HCT116 (cell line): ENCODE measurements around the gene LSM14A. TPM values are rescaled to one million over a fixed set of nuclear protein-coding genes. Genes with fewer than 3 reads are reported as not detected.

Experiments used
- ATAC-seq: fragments of 200-7000 bp; cut with Tn5 transposase; 2 replicates; pipeline ENCODE4 v1.9.1; 2020; ENCODE audit warnings: mild to moderate bottlenecking, moderate library complexity
- BruUV-seq: library from RNA; stranded (reverse); fragments of 400-500 nt; replicated peaks from 2 replicates; lab custom pipeline; 2021; lab: Mats Ljungman, UMichigan
- CTCF ChIA-PET: fragments of 300-600 bp; sonication (Branson Sonifier 250); formaldehyde crosslinking; loops from one replicate; lab custom pipeline; 2021; ENCODE audit warnings: antibody characterized with exemption; lab: Charles Lee
- POLR2A ChIA-PET: fragments of 300-600, 350-600 bp; sonication (Branson Sonifier 250); formaldehyde crosslinking; loops from one replicate; lab custom pipeline; 2021; ENCODE audit warnings: antibody characterized with exemption; lab: Charles Lee
- RAD21 ChIA-PET, 2 experiments: fragments of 300-600 bp; sonication (Branson Sonifier 250); formaldehyde crosslinking; loops; one replicate each; lab custom pipeline; 2023; ENCODE audit warnings: low total read pairs in 2 of 2; ENCODE audit not compliant: uncharacterized antibody in 2 of 2, unreplicated experiment in 2 of 2, low non-redundant PET in 1 of 2; lab: Charles Lee
- DNase-seq: peaks from one replicate; pipeline ENCODE4 v3.0.0-alpha.2; 2010; ENCODE audit warnings: low read depth, low spot score
- H2AFZ ChIP-seq: fragments of 200-600 bp; shearing (Covaris generic), sonication (generic); 2 replicates; pipeline ENCODE4 v1.6.1; 2017; ENCODE audit warnings: low read depth, mixed run types, mixed read lengths, antibody characterized with exemption, low read length; ENCODE audit not compliant: poor library complexity, severe bottlenecking
- H3K27ac ChIP-seq: 2 replicates; pipeline ENCODE4 v1.5.1; 2012; ENCODE audit warnings: low read depth, low read length
- H3K27me3 ChIP-seq: fragments of 200-600 bp; sonication (generic); 2 replicates; pipeline ENCODE4 v1.6.1; 2016; ENCODE audit warnings: mixed run types, low read length, mixed read lengths; ENCODE audit not compliant: insufficient read depth
- H3K36me3 ChIP-seq, 2 experiments: fragments of 200-500 bp in 1 of 2; fragments of 200-600 bp in 1 of 2; sonication (Bioruptor generic) in 1 of 2; sonication (generic) in 1 of 2; 2 replicates each; pipeline versions ENCODE4 v1.5.1 to v1.6.1; 2014 to 2016; ENCODE audit warnings: low read length in 2 of 2, inconsistent platforms in 1 of 2, mixed read lengths in 1 of 2, mixed run types in 1 of 2; ENCODE audit not compliant: insufficient read depth in 2 of 2, control insufficient read depth in 1 of 2
- H3K4me1 ChIP-seq, 2 experiments: fragments of 200-600 bp in 1 of 2; sonication (generic) in 1 of 2; 2 replicates each; pipeline versions ENCODE4 v1.5.1 to v1.6.1; 2012 to 2017; ENCODE audit warnings: low read length in 2 of 2, inconsistent platforms in 1 of 2, mild to moderate bottlenecking in 1 of 2, mixed read lengths in 1 of 2, mixed run types in 1 of 2, moderate library complexity in 1 of 2; ENCODE audit not compliant: insufficient read depth in 2 of 2, control insufficient read depth in 1 of 2
- H3K4me2 ChIP-seq: fragments of 200-600 bp; sonication (generic); 2 replicates; pipeline ENCODE4 v1.6.1; 2017; ENCODE audit warnings: mixed run types, low read length, mixed read lengths
- H3K4me3 ChIP-seq, 2 experiments: fragments of 200-600 bp in 1 of 2; sonication (generic) in 1 of 2; replicated peaks in 1 of 2; 2 replicates each; pipeline ENCODE4 v1.5.1; 2011 to 2016; ENCODE audit warnings: low read length in 2 of 2, control low read depth in 1 of 2, low read depth in 1 of 2, mild to moderate bottlenecking in 1 of 2, mixed read lengths in 1 of 2, mixed run types in 1 of 2
- H3K79me2 ChIP-seq: fragments of 200-600 bp; sonication (generic); 2 replicates; pipeline ENCODE4 v1.6.1; 2017; ENCODE audit warnings: mild to moderate bottlenecking, mixed run types, low read length, moderate library complexity, mixed read lengths; ENCODE audit not compliant: insufficient read depth
- H3K9ac ChIP-seq: fragments of 200-600 bp; sonication (generic); 2 replicates; pipeline ENCODE4 v1.6.1; 2016; ENCODE audit warnings: low read length, mixed read lengths
- H3K9me2 ChIP-seq: fragments of 200-600 bp; sonication (generic), shearing (Covaris generic); 2 replicates; pipeline ENCODE4 v1.6.1; 2017; ENCODE audit warnings: mixed run types, mild to moderate bottlenecking, moderate library complexity; ENCODE audit not compliant: insufficient read depth
- H3K9me3 ChIP-seq, 2 experiments: fragments of 200-500 bp in 1 of 2; fragments of 200-600 bp in 1 of 2; sonication (Bioruptor generic) in 1 of 2; sonication (generic) in 1 of 2; 2 replicates each; pipeline ENCODE4 v1.6.1; 2014 to 2017; ENCODE audit warnings: low read length in 2 of 2, mixed read lengths in 2 of 2, inconsistent platforms in 1 of 2, low read depth in 1 of 2, mild to moderate bottlenecking in 1 of 2, mixed run types in 1 of 2, moderate library complexity in 1 of 2; ENCODE audit not compliant: control insufficient read depth in 1 of 2, insufficient read depth in 1 of 2
- H4K20me1 ChIP-seq: fragments of 200-600 bp; sonication (generic), shearing (Covaris generic); 2 replicates; pipeline ENCODE4 v1.6.1; 2017; ENCODE audit warnings: mixed run types, mild to moderate bottlenecking, moderate library complexity; ENCODE audit not compliant: insufficient read depth
- CBX3 ChIP-seq: IDR thresholded peaks from 2 replicates; pipeline ENCODE4 v1.6.1; 2012; ENCODE audit warnings: low read depth
- CTCF ChIP-seq, 3 experiments: fragments of 200-600 bp in 1 of 3; sonication (generic) in 1 of 3; IDR thresholded peaks in 2 of 3; conservative IDR thresholded peaks in 1 of 3; 2 replicates each; pipeline ENCODE4 v1.5.1; 2012 to 2017; ENCODE audit warnings: low read depth in 2 of 3, low read length in 2 of 3, antibody characterized with exemption in 1 of 3, borderline replicate concordance in 1 of 3, control low read depth in 1 of 3, mild to moderate bottlenecking in 1 of 3, mixed read lengths in 1 of 3, mixed run types in 1 of 3, moderate library complexity in 1 of 3; ENCODE audit not compliant: insufficient read depth in 1 of 3
- EZH2 ChIP-seq: fragments of 200-600 bp; sonication (generic); IDR thresholded peaks from 2 replicates; pipeline ENCODE4 v1.6.1; 2017; ENCODE audit warnings: antibody characterized with exemption, mixed run types
- FOSL1 ChIP-seq: IDR thresholded peaks from 2 replicates; pipeline ENCODE4 v1.6.1; 2012; ENCODE audit warnings: low read depth
- JUND ChIP-seq: IDR thresholded peaks from 2 replicates; pipeline ENCODE4 v1.6.1; 2012
- POLR2AphosphoS5 ChIP-seq: IDR thresholded peaks from 2 replicates; pipeline ENCODE4 v1.6.1; 2011; ENCODE audit warnings: mild to moderate bottlenecking, low read depth, low read length, moderate library complexity
- RAD21 ChIP-seq: IDR thresholded peaks from 2 replicates; pipeline ENCODE4 v1.6.1; 2012; ENCODE audit warnings: low read depth, mild to moderate bottlenecking
- intact Hi-C: fragments of 100-400 bp; cut with micrococcal nuclease; formaldehyde crosslinking; loops from 2 replicates; pipeline ENCODE4 v1.10.0; 2022
- total RNA-seq: library from RNA; stranded (reverse); gene quantifications from one replicate; pipeline ENCODE4 v1.2.1, GENCODE V29; 2021; ENCODE audit not compliant: unreplicated experiment
- TF ChIP-seq, protein P1 (sequence below): IDR thresholded peaks from 2 replicates; pipeline ENCODE4 v1.6.1; 2012

Gene LSM14A
- total RNA-seq, 1 experiment from 2014 or later = 120 TPM

DNA sequence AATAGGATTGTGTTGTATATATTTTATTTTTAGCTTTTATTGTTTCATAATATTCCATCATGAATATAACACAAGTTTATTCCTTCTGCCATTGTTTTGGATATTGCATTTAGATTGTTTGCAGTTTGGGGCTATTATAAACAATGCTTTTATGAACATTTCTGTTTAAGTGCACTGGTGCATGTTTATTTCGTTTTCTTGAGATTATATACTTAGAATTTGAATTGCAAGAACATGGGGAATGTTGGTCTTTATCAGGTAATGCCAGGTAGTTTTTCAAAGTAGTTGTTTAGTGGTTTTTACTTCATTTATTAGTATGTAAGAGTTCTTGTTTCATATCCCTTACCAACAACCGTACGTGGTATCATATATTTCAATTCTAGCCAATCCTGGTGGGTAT is 4.3 kb downstream of the LSM14A start:
- no TSS peak for BruUV-seq
- ChIA-PET RAD21 (no interaction called here), CTCF (no interaction called here), POLR2A (interaction anchor here (0.5 kb wide), 1 partner anchor 1301 kb away, joined by 3 read pairs; no protein-coding TSS in a partner anchor)
- Histone ChIP-seq H3K4me2 (no peak overlapping the region; the same call in 1 of the 2 replicates), H2AFZ (no peak overlapping the region), H3K4me3 (no peak overlapping the region), H3K79me2 (peaks cover 92% of the 10 kb centered on the region), H3K27me3 (no peaks in the 10 kb centered on the region), H3K4me1 (peaks cover 6 to 37% of the 10 kb centered on the region in 2 experiments; a peak in 3 of 4 replicates), H3K27ac (no peak overlapping the region), H3K36me3 (peaks cover 3 to 18% of the 10 kb centered on the region in 2 experiments; a peak in 2 of 4 replicates), H4K20me1 (peaks cover 53% of the 10 kb centered on the region), H3K9ac (no peak overlapping the region), H3K9me2 (no peaks in the 10 kb centered on the region), H3K9me3 (no peaks in the 10 kb centered on the region)
- intact Hi-C loops = no loop called here
- DNase-seq (no peak), ATAC-seq (no peak)
- no peak for TF ChIP-seq CTCF (IDR thresholded peaks at IDR 0.05 in 2 of 3, conservative IDR thresholded peaks at IDR 0.05 in 1 of 3; ENCODE audit: borderline replicate concordance in 1 of 3, insufficient read depth in 1 of 3, low read depth in 2 of 3, low read length in 2 of 3)
- TF ChIP-seq, protein P1, sequence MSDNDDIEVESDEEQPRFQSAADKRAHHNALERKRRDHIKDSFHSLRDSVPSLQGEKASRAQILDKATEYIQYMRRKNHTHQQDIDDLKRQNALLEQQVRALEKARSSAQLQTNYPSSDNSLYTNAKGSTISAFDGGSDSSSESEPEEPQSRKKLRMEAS = no peak

DNA sequence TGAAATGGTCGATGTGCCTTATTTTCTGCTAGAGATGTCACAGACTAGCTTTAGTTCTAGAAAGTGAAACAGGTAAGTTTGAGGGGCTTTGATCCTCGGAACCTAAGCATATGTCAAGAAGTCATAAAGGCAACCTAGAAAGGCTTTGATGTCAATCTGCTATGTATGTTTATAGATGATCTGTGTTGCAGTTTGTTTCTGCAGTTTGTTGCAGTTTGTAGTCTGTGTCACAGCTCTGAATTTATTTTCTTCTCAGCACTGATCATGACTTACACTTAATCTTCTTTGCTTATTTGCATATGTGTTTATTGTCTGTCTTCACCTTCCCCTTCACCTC is 5.9 kb downstream of the LSM14A start:
- no peak overlapping the region for H3K4me2 ChIP-seq
- H3K27me3 ChIP-seq = no peaks in the 10 kb centered on the region
- intact Hi-C loops = no loop called here
- CTCF ChIA-PET = interaction anchor here (1.3 kb wide), 1 partner anchor 41 kb away, joined by 5 read pairs; no protein-coding TSS in a partner anchor
- H3K9me3 ChIP-seq = no peaks in the 10 kb centered on the region
- H2AFZ ChIP-seq = no peak overlapping the region
- BruUV-seq = no TSS peak
- ATAC-seq (no peak), DNase-seq (no peak)
- no peak overlapping the region for H3K9ac ChIP-seq
- H3K4me3 ChIP-seq = no peak overlapping the region
- peaks cover 5 to 29% of the 10 kb centered on the region in 2 experiments; a peak in 2 of 4 replicates for H3K4me1 ChIP-seq
- TF ChIP-seq CBX3 (no peak), FOSL1 (no peak), EZH2 (no peak), JUND (no peak), POLR2AphosphoS5 (no peak), RAD21 (no peak)
- peaks cover 100% of the 10 kb centered on the region for H3K79me2 ChIP-seq
- H4K20me1 ChIP-seq = peaks cover 57% of the 10 kb centered on the region
- peaks cover 3 to 18% of the 10 kb centered on the region in 2 experiments; a peak in 2 of 4 replicates for H3K36me3 ChIP-seq
- H3K9me2 ChIP-seq = no peaks in the 10 kb centered on the region
- RAD21 ChIA-PET = no interaction called here
- POLR2A ChIA-PET = no interaction called here
- no peak overlapping the region for H3K27ac ChIP-seq
